Panc1 (cell line): ENCODE data around the gene SIAH3. TPM values are rescaled to one million over a fixed set of nuclear protein-coding genes. Genes with fewer than 3 reads are reported as not detected.

Experiments
- ATAC-seq: fragments of 200-7000 bp; cut with Tn5 transposase; 2 replicates; pipeline ENCODE4 v1.9.1; 2020; ENCODE audit warnings: mild to moderate bottlenecking, moderate library complexity
- BruUV-seq: library from RNA; stranded (reverse); fragments of 400-500 nt; replicated peaks from 2 replicates; lab custom pipeline; 2021; lab: Mats Ljungman, UMichigan
- CTCF ChIA-PET: fragments of 300-600 bp; sonication (Branson Sonifier 250); formaldehyde crosslinking; loops from one replicate; lab custom pipeline; 2022; ENCODE audit warnings: antibody characterized with exemption; lab: Charles Lee
- POLR2A ChIA-PET: fragments of 300-600 bp; sonication (Branson Sonifier 250); formaldehyde crosslinking; loops from one replicate; lab custom pipeline; 2022; ENCODE audit warnings: antibody characterized with exemption; lab: Charles Lee
- DNase-seq: peaks from one replicate; pipeline ENCODE4 v3.0.0-alpha.2; 2010; ENCODE audit warnings: low read depth, low spot score
- H3K27ac ChIP-seq: 2 replicates; pipeline ENCODE4 v1.5.1; 2011; ENCODE audit warnings: mild to moderate bottlenecking, low read length, inconsistent platforms
- H3K27me3 ChIP-seq: fragments of 200-500 bp; sonication (Bioruptor generic); 2 replicates; pipeline ENCODE4 v1.6.0; 2014; ENCODE audit warnings: low read length, inconsistent platforms; ENCODE audit not compliant: control insufficient read depth, insufficient read depth
- H3K36me3 ChIP-seq: fragments of 200-500 bp; sonication (Bioruptor generic); 2 replicates; pipeline ENCODE4 v1.5.1; 2014; ENCODE audit warnings: inconsistent platforms, mild to moderate bottlenecking, low read length, moderate library complexity; ENCODE audit not compliant: control insufficient read depth, insufficient read depth
- H3K4me1 ChIP-seq: 2 replicates; pipeline ENCODE4 v1.5.1; 2011; ENCODE audit warnings: inconsistent platforms, mild to moderate bottlenecking, low read length, moderate library complexity; ENCODE audit not compliant: control insufficient read depth, insufficient read depth
- H3K4me3 ChIP-seq, 2 experiments: 2 replicates each; pipeline ENCODE4 v1.5.1; 2011 to 2012; ENCODE audit warnings: low read depth in 2 of 2, low read length in 2 of 2, mild to moderate bottlenecking in 2 of 2, inconsistent platforms in 1 of 2, moderate library complexity in 1 of 2
- H3K9me3 ChIP-seq: fragments of 200-500 bp; sonication (Bioruptor generic); 2 replicates; pipeline ENCODE4 v1.5.1; 2014; ENCODE audit warnings: low read depth, mild to moderate bottlenecking, inconsistent platforms, low read length, moderate library complexity; ENCODE audit not compliant: control insufficient read depth, insufficient read depth
- POLR2AphosphoS5 ChIP-seq: IDR thresholded peaks from 2 replicates; pipeline ENCODE4 v1.6.1; 2012; ENCODE audit warnings: mild to moderate bottlenecking, low read depth, low read length, moderate library complexity
- SIN3A ChIP-seq: IDR thresholded peaks from 2 replicates; pipeline ENCODE4 v1.6.1; 2012; ENCODE audit warnings: low read depth, mild to moderate bottlenecking, low read length, moderate library complexity, borderline replicate concordance; ENCODE audit not compliant: insufficient read depth
- TCF7L2 ChIP-seq: IDR thresholded peaks from 2 replicates; pipeline ENCODE4 v1.6.1; 2011; ENCODE audit warnings: mild to moderate bottlenecking, low read depth, low read length, inconsistent platforms
- in situ Hi-C: cut with HindIII; loops from 2 replicates; pipeline ENCODE4 v1.10.0; 2016; ENCODE audit warnings: low sequenced_read_pairs, low pct_unique_long_range_greater_than_20kb
- intact Hi-C: fragments of 100-400 bp; cut with micrococcal nuclease; formaldehyde crosslinking; loops from one replicate; pipeline ENCODE4 v1.10.0; 2022; ENCODE audit not compliant: unreplicated experiment
- total RNA-seq: library from RNA; stranded (reverse); gene quantifications from one replicate; pipeline ENCODE4 v1.2.1, GENCODE V29; 2021; ENCODE audit not compliant: unreplicated experiment
- TF ChIP-seq, protein P1 (sequence below), 2 experiments: IDR thresholded peaks; 2 replicates each; pipeline ENCODE4 v1.6.1; 2011 to 2012; ENCODE audit warnings: low read depth in 2 of 2, control low read depth in 1 of 2, low read length in 1 of 2, mild to moderate bottlenecking in 1 of 2, moderate library complexity in 1 of 2; ENCODE audit not compliant: insufficient read depth in 1 of 2
- TF ChIP-seq, protein P2 (sequence below): fragments of 450-650 bp; IDR thresholded peaks from 2 replicates; pipeline ENCODE4 v1.5.1; 2017; ENCODE audit warnings: mild to moderate bottlenecking

SIAH3 gene
- total RNA-seq, 1 experiment from 2014 or later: not detected

DNA sequence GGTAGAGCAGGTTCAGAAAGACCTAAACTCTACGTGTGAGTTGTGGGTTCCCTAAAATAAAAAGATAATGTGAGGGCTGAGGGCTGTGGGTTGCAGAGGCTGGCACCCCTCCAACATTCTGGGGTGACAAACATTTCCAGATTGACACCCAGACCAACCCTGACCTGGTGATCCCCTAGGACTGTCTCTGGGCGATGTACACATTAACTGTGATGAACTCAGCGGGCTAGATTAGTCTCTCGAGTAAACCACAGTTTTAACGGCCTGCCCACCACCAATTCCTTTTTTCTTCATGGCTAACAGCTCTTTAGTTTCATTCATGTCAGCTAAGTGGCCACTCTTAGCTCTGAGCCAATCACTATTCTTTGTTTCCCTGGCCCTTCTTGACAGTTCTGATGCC lies 24.8 kb downstream of the SIAH3 start:
- no peaks in the 10 kb centered on the region for H3K27me3 ChIP-seq
- no peak overlapping the region for H3K4me3 ChIP-seq
- no peak for ATAC-seq
- no TSS peak for BruUV-seq
- no peak for DNase-seq
- in situ Hi-C loops: no loop called here
- no peaks in the 10 kb centered on the region for H3K4me1 ChIP-seq
- CTCF ChIA-PET: no interaction called here
- H3K9me3 ChIP-seq: no peaks in the 10 kb centered on the region
- H3K36me3 ChIP-seq: no peaks in the 10 kb centered on the region
- POLR2A ChIA-PET: no interaction called here
- TF ChIP-seq, protein P1, sequence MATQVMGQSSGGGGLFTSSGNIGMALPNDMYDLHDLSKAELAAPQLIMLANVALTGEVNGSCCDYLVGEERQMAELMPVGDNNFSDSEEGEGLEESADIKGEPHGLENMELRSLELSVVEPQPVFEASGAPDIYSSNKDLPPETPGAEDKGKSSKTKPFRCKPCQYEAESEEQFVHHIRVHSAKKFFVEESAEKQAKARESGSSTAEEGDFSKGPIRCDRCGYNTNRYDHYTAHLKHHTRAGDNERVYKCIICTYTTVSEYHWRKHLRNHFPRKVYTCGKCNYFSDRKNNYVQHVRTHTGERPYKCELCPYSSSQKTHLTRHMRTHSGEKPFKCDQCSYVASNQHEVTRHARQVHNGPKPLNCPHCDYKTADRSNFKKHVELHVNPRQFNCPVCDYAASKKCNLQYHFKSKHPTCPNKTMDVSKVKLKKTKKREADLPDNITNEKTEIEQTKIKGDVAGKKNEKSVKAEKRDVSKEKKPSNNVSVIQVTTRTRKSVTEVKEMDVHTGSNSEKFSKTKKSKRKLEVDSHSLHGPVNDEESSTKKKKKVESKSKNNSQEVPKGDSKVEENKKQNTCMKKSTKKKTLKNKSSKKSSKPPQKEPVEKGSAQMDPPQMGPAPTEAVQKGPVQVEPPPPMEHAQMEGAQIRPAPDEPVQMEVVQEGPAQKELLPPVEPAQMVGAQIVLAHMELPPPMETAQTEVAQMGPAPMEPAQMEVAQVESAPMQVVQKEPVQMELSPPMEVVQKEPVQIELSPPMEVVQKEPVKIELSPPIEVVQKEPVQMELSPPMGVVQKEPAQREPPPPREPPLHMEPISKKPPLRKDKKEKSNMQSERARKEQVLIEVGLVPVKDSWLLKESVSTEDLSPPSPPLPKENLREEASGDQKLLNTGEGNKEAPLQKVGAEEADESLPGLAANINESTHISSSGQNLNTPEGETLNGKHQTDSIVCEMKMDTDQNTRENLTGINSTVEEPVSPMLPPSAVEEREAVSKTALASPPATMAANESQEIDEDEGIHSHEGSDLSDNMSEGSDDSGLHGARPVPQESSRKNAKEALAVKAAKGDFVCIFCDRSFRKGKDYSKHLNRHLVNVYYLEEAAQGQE (IDR thresholded peaks at IDR 0.05; ENCODE audit: insufficient read depth in 1 of 2, low read depth in 2 of 2, low read length in 1 of 2): no peak
- TF ChIP-seq POLR2AphosphoS5: no peak
- TF ChIP-seq, protein P2, sequence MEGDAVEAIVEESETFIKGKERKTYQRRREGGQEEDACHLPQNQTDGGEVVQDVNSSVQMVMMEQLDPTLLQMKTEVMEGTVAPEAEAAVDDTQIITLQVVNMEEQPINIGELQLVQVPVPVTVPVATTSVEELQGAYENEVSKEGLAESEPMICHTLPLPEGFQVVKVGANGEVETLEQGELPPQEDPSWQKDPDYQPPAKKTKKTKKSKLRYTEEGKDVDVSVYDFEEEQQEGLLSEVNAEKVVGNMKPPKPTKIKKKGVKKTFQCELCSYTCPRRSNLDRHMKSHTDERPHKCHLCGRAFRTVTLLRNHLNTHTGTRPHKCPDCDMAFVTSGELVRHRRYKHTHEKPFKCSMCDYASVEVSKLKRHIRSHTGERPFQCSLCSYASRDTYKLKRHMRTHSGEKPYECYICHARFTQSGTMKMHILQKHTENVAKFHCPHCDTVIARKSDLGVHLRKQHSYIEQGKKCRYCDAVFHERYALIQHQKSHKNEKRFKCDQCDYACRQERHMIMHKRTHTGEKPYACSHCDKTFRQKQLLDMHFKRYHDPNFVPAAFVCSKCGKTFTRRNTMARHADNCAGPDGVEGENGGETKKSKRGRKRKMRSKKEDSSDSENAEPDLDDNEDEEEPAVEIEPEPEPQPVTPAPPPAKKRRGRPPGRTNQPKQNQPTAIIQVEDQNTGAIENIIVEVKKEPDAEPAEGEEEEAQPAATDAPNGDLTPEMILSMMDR: no peak
- TF ChIP-seq SIN3A: no peak
- TF ChIP-seq TCF7L2: no peak
- intact Hi-C loops: no loop called here
- H3K27ac ChIP-seq: no peak overlapping the region

DNA sequence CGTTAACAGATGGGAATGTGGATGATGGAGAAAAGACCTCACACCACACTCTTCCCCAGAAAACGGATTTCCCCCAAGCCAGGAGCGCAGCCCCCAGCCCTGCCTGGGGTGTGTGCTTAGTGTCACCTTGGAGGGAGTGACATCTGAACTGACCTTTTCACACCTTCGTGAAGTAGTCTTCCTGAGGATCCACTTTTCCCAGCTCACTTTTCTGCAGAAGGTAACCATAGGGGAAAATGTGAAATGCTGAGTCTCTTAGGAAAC lies 26.2 kb downstream of the SIAH3 start:
- Histone ChIP-seq H3K36me3 (no peaks in the 10 kb centered on the region), H3K4me3 (no peak overlapping the region), H3K27ac (no peak overlapping the region), H3K9me3 (no peaks in the 10 kb centered on the region), H3K4me1 (no peaks in the 10 kb centered on the region), H3K27me3 (no peaks in the 10 kb centered on the region)
- in situ Hi-C loops (no loop called here), intact Hi-C loops (no loop called here)
- no peak for DNase-seq
- ChIA-PET CTCF (no interaction called here), POLR2A (no interaction called here)
- ATAC-seq: no peak
- BruUV-seq: no TSS peak
- TF ChIP-seq SIN3A (no peak), POLR2AphosphoS5 (no peak), TCF7L2 (no peak)
- TF ChIP-seq, protein P2: no peak
- TF ChIP-seq, protein P1 (IDR thresholded peaks at IDR 0.05; ENCODE audit: insufficient read depth in 1 of 2, low read depth in 2 of 2, low read length in 1 of 2): no peak
